ENCODE measurements around the gene FARP2. TPM values are rescaled to one million over a fixed set of nuclear protein-coding genes. Genes with fewer than 3 reads are reported as not detected.
A peak's percentile ranks its signal among the peaks of the same experiment; 100 is the strongest.

Gene FARP2
- total RNA-seq, 4 donors from 2014 or later, result 96.5 to 164 (median 136) TPM

- H3K27ac ChIP-seq, result no peak overlapping the region
- 91% methylated on average over 10 of the region's 11 CpGs; no CpG with 5 or more reads in 1 of the 2 donors for whole genome bisulfite sequencing, 2 donors (ENCODE audit: low coverage in 1 of 2)
- TF ChIP-seq EP300 (IDR thresholded peaks at IDR 0.05; ENCODE audit: low read depth) (no peak), POLR2A (IDR thresholded peaks at IDR 0.05) (no peak), POLR2AphosphoS5 (IDR thresholded peaks at IDR 0.05) (no peak), CTCF (IDR thresholded peaks at IDR 0.05) (no peak)
- peaks cover 5 to 16% (median 12%) of the 10 kb centered on the region in 4 donors for H3K4me1 ChIP-seq
- in situ Hi-C loops (cut with MboI; ENCODE audit: low pct_ligation_motif_present in 1 of 4, low pct_unique_long_range_greater_than_20kb in 1 of 4, low sequenced_read_pairs in 3 of 4), result no loop called here
- DNase-seq, result no peak
- intact Hi-C loops (cut with DNase I; ENCODE audit: low total_unique reads), result no loop called here
- no peaks in the 10 kb centered on the region for H3K36me3 ChIP-seq
- H3K9me3 ChIP-seq, result no peaks in the 10 kb centered on the region
- H3K4me3 ChIP-seq, result no peak overlapping the region
- peaks cover 41% of the 10 kb centered on the region for H3K27me3 ChIP-seq
These were observed 183.7 kb downstream of the FARP2 start for GRCh38 chr2:241539616-241540374.

GRCh38 chr2:241540401-241540770 lies 184.3 kb downstream of the FARP2 start:
- TF ChIP-seq POLR2A (IDR thresholded peaks at IDR 0.05), result no peak
- TF ChIP-seq CTCF (IDR thresholded peaks at IDR 0.05), result no peak
- TF ChIP-seq EP300 (IDR thresholded peaks at IDR 0.05; ENCODE audit: low read depth), result no peak
- no peak for TF ChIP-seq POLR2AphosphoS5 (IDR thresholded peaks at IDR 0.05)
- Histone ChIP-seq H3K4me1 (peaks cover 5 to 16% (median 12%) of the 10 kb centered on the region in 4 donors), H3K27ac (peak overlapping the region in 1 of 4 donors; percentile 56), H3K9me3 (no peaks in the 10 kb centered on the region), H3K27me3 (peaks cover 45% of the 10 kb centered on the region), H3K36me3 (no peaks in the 10 kb centered on the region), H3K4me3 (peak overlapping the region in 3 of 4 donors; percentile 25 to 47 (median 36))
- intact Hi-C loops (cut with DNase I; ENCODE audit: low total_unique reads), result no loop called here
- WGBS, 2 donors (ENCODE audit: low coverage in 1 of 2), result 47% methylated on average over 10 of the region's 10 CpGs; no CpG with 5 or more reads in 1 of the 2 donors
- in situ Hi-C loops (cut with MboI; ENCODE audit: low pct_ligation_motif_present in 1 of 4, low pct_unique_long_range_greater_than_20kb in 1 of 4, low sequenced_read_pairs in 3 of 4), result no loop called here
- DNase-seq, result no peak

GRCh38 chr2:241540771-241541561 lies 184.9 kb downstream of the FARP2 start:
- 3 to 15% methylated on average over 5 to 37 of the region's 68 CpGs for WGBS, 2 donors (ENCODE audit: low coverage in 1 of 2)
- no peaks in the 10 kb centered on the region for H3K36me3 ChIP-seq
- peaks cover 45% of the 10 kb centered on the region for H3K27me3 ChIP-seq
- no peak for TF ChIP-seq POLR2A (IDR thresholded peaks at IDR 0.05)
- TF ChIP-seq CTCF (IDR thresholded peaks at IDR 0.05), result no peak
- no peak for TF ChIP-seq EP300 (IDR thresholded peaks at IDR 0.05; ENCODE audit: low read depth)
- no peak for TF ChIP-seq POLR2AphosphoS5 (IDR thresholded peaks at IDR 0.05)
- no peaks in the 10 kb centered on the region for H3K9me3 ChIP-seq
- intact Hi-C loops (cut with DNase I; ENCODE audit: low total_unique reads) (no loop called here), in situ Hi-C loops (cut with MboI; ENCODE audit: low pct_ligation_motif_present in 1 of 4, low pct_unique_long_range_greater_than_20kb in 1 of 4, low sequenced_read_pairs in 3 of 4) (no loop called here)
- peak overlapping the region in 1 of 4 donors; percentile 56 for H3K27ac ChIP-seq
- peak; percentile 63 for DNase-seq
- peak overlapping the region in 3 of 4 donors; percentile 25 to 47 (median 36) for H3K4me3 ChIP-seq
- H3K4me1 ChIP-seq, result peaks cover 5 to 16% (median 12%) of the 10 kb centered on the region in 4 donors
